ENCODE results near the gene AARS2. TPM values are rescaled to one million over a fixed set of nuclear protein-coding genes. Genes with fewer than 3 reads are reported as not detected.

The AARS2 gene
- total and polyA plus RNA-seq, 2 of the 8 experiments (the other 6 are each of a cell fraction or from before 2014, with no cell fraction given), result 8.6 to 20.4 TPM

GRCh38 chr6:44327096-44327495 is 13.9 kb upstream of the AARS2 start (continued):
- TF ChIP-seq CHD7 (IDR thresholded peaks at IDR 0.05; ENCODE audit: insufficient replicate concordance, low read length) (no peak), EGR1 (IDR thresholded peaks at IDR 0.05; ENCODE audit: borderline replicate concordance, low read depth, low read length) (no peak), ASH2L (IDR thresholded peaks at IDR 0.05; ENCODE audit: low read length) (no peak), CBX8 (IDR thresholded peaks at IDR 0.05; ENCODE audit: borderline replicate concordance, low read depth, low read length) (no peak), RNF2 (IDR thresholded peaks at IDR 0.05; ENCODE audit: borderline replicate concordance, low read depth, low read length, missing control alignments, poor library complexity, severe bottlenecking) (no peak), SIN3A (conservative IDR thresholded peaks at IDR 0.05 in 1 of 2, IDR thresholded peaks at IDR 0.05 in 1 of 2; ENCODE audit: low read depth in 1 of 2, low read length in 2 of 2) (no peak), HDAC6 (IDR thresholded peaks at IDR 0.05; ENCODE audit: low read depth, low read length) (no peak), POU5F1 (IDR thresholded peaks at IDR 0.05; ENCODE audit: low read depth, low read length) (no peak), BCL11A (IDR thresholded peaks at IDR 0.05; ENCODE audit: low read depth in 2 of 2, low read length in 2 of 2) (no peak), CBX5 (IDR thresholded peaks at IDR 0.05; ENCODE audit: low read depth, low read length) (no peak), GTF2F1 (IDR thresholded peaks at IDR 0.05; ENCODE audit: borderline replicate concordance, low read depth, low read length) (no peak), CEBPB (IDR thresholded peaks at IDR 0.05; ENCODE audit: low read depth, low read length) (no peak)
